Endothelial cell of umbilical vein (primary cell): ENCODE results near the gene ARHGAP27. TPM values are rescaled to one million over a fixed set of nuclear protein-coding genes. Genes with fewer than 3 reads are reported as not detected.
"Not testable (repeated sequence)": the region's sequence is repeated elsewhere in the genome, so short reads cannot be mapped to it uniquely, and the experiment has no call there.

Source experiments
- BruUV-seq: library from RNA; stranded (reverse); fragments of 400-500 nt; replicated peaks from 2 replicates; lab custom pipeline; 2021; lab: Mats Ljungman, UMichigan
- CTCF ChIA-PET: fragments of 300-600, 350-600 bp; sonication (Branson Sonifier 250); formaldehyde crosslinking; loops from one replicate; lab custom pipeline; 2021; ENCODE audit warnings: antibody characterized with exemption, inconsistent platforms; lab: Charles Lee
- POLR2A ChIA-PET: fragments of 300-600, 350-600 bp; sonication (Branson Sonifier 250); formaldehyde crosslinking; loops from one replicate; lab custom pipeline; 2021; ENCODE audit warnings: antibody characterized with exemption, inconsistent platforms; lab: Charles Lee
- DNase-seq: peaks from one replicate; pipeline ENCODE4 v3.0.0-alpha.2; 2011; ENCODE audit warnings: low read depth, low spot score
- FAIRE-seq: peaks from 2 replicates; lab custom pipeline; 2011; peaks lifted over from hg19 to GRCh38; lab: Jason Lieb, UNC
- H2AFZ ChIP-seq: 2 replicates; pipeline ENCODE4 v1.6.0; 2012; ENCODE audit warnings: low read depth, low read length, control low read depth, inconsistent platforms
- H3K27ac ChIP-seq: 2 replicates; pipeline ENCODE4 v1.5.1; 2011; ENCODE audit warnings: low read depth, mild to moderate bottlenecking, control low read depth, low read length, moderate library complexity; ENCODE audit not compliant: insufficient read depth
- H3K27me3 ChIP-seq, 2 experiments: 2 replicates each; pipeline versions ENCODE4 v1.6.0 to v1.6.1; 2011; ENCODE audit warnings: low read length in 2 of 2, mixed read lengths in 1 of 2; ENCODE audit not compliant: control insufficient read depth in 2 of 2, insufficient read depth in 2 of 2
- H3K36me3 ChIP-seq, 2 experiments: 2 replicates in 1 of 2; 3 replicates in 1 of 2; pipeline ENCODE4 v1.5.1; 2011; ENCODE audit warnings: low read length in 2 of 2, mild to moderate bottlenecking in 1 of 2, moderate library complexity in 1 of 2; ENCODE audit not compliant: control insufficient read depth in 2 of 2, insufficient read depth in 2 of 2; ENCODE audit errors: extremely low read depth in 1 of 2
- H3K4me1 ChIP-seq: 3 replicates; pipeline ENCODE4 v1.5.1; 2011; ENCODE audit warnings: mild to moderate bottlenecking, low read length; ENCODE audit not compliant: control insufficient read depth, insufficient read depth; ENCODE audit errors: extremely low read depth
- H3K4me2 ChIP-seq: 2 replicates; pipeline ENCODE4 v1.6.1; 2011; ENCODE audit warnings: low read length, control low read depth, mixed read lengths; ENCODE audit not compliant: insufficient read depth
- H3K4me3 ChIP-seq, 3 experiments: fragments of 200-600 bp in 1 of 3; sonication (generic), shearing (Covaris generic) in 1 of 3; replicated peaks in 1 of 3; 2 replicates each; pipeline ENCODE4 v1.5.1; 2011 to 2016; ENCODE audit warnings: control low read depth in 3 of 3, low read length in 3 of 3, mild to moderate bottlenecking in 2 of 3, inconsistent platforms in 1 of 3, low read depth in 1 of 3, moderate library complexity in 1 of 3; ENCODE audit not compliant: insufficient read depth in 1 of 3
- H3K79me2 ChIP-seq: 2 replicates; pipeline ENCODE4 v1.6.0; 2012; ENCODE audit warnings: low read length, inconsistent platforms; ENCODE audit not compliant: control insufficient read depth, insufficient read depth
- H3K9ac ChIP-seq: replicated peaks from 2 replicates; pipeline ENCODE3; 2011; ENCODE audit warnings: low read length, control low read depth; ENCODE audit not compliant: insufficient read depth; ENCODE audit errors: extremely low read depth
- H3K9me1 ChIP-seq: replicated peaks from 3 replicates; pipeline ENCODE4 v1.6.0; 2011; ENCODE audit warnings: mild to moderate bottlenecking, low read length; ENCODE audit not compliant: control insufficient read depth, insufficient read depth; ENCODE audit errors: extremely low read depth
- H3K9me3 ChIP-seq: replicated peaks from 2 replicates; pipeline ENCODE4 v1.5.1; 2012; ENCODE audit warnings: low read length, inconsistent platforms; ENCODE audit not compliant: control insufficient read depth, insufficient read depth
- H4K20me1 ChIP-seq: replicated peaks from 2 replicates; pipeline ENCODE3; 2011; ENCODE audit warnings: mild to moderate bottlenecking, low read length; ENCODE audit not compliant: control insufficient read depth, insufficient read depth; ENCODE audit errors: extremely low read depth
- CTCF ChIP-seq, 2 donors: IDR thresholded peaks; 1 replicate in 1 of 2; 2 replicates in 1 of 2; pipeline ENCODE4 v1.5.1; 2011; ENCODE audit warnings: low read length in 2 of 2, mild to moderate bottlenecking in 2 of 2, moderate library complexity in 2 of 2, control low read depth in 1 of 2, inconsistent platforms in 1 of 2, low read depth in 1 of 2; ENCODE audit not compliant: insufficient read depth in 1 of 2; ENCODE audit errors: extremely low read depth in 1 of 2
- MYC ChIP-seq: IDR thresholded peaks from one replicate; pipeline ENCODE4 v1.6.1; 2011; ENCODE audit warnings: mild to moderate bottlenecking, low read depth, low read length
- dilution Hi-C: fragments of 300-500 bp; cut with MboI; formaldehyde crosslinking; loops from one replicate; pipeline ENCODE4 v1.15.0; 2019; ENCODE audit warnings: low sequenced_read_pairs; ENCODE audit not compliant: extremely low pct_ligation_motif_present
- intact Hi-C: fragments of 100-400 bp; cut with micrococcal nuclease; formaldehyde crosslinking; loops from one replicate; pipeline ENCODE4 v1.10.0; 2022
- polyA plus RNA-seq, 4 experiments: library from polyadenylated mRNA; depleted of rRNA in 3 of 4; stranded (reverse) in 3 of 4; unstranded in 1 of 4; fragments of >200 nt; gene quantifications; 2 replicates each; pipeline versions ENCODE4 v1.2.1 to v1.2.3, GENCODE V29; 2011 to 2012; ENCODE audit warnings: missing spikeins in 1 of 4
- total RNA-seq: library from RNA; stranded (reverse); gene quantifications from 2 replicates; pipeline ENCODE4 v1.2.3, GENCODE V29; 2021

Gene ARHGAP27
- total and polyA plus RNA-seq, 2 donors (not counting 3 experiments of a cell fraction or from before 2014, with no cell fraction given) = 21.0 to 47.0 TPM

GRCh38 chr17:45451131-45451530 lies 18.5 kb upstream of the ARHGAP27 start:
- Histone ChIP-seq H4K20me1 (no peaks in the 10 kb centered on the region), H3K27me3 (no peaks in the 10 kb centered on the region), H2AFZ (no peak overlapping the region), H3K4me1 (peaks cover 12% of the 10 kb centered on the region), H3K9ac (no peak overlapping the region), H3K36me3 (peaks cover 0 to 4% of the 10 kb centered on the region in 2 experiments), H3K4me2 (no peak overlapping the region), H3K79me2 (no peaks in the 10 kb centered on the region), H3K9me3 (no peaks in the 10 kb centered on the region), H3K9me1 (no peaks in the 10 kb centered on the region), H3K27ac (no peak overlapping the region), H3K4me3 (no peak overlapping the region)
- TF ChIP-seq MYC (no peak), CTCF (IDR thresholded peaks at IDR 0.05; ENCODE audit: extremely low read depth in 1 of 2, insufficient read depth in 1 of 2, low read depth in 1 of 2, low read length in 2 of 2) (peak in 1 of 2 donors; percentile 40)
- dilution Hi-C loops = no loop called here
- CTCF ChIA-PET = no interaction called here
- DNase-seq (no peak), FAIRE-seq (no peak)
- intact Hi-C loops = no loop called here
- POLR2A ChIA-PET = no interaction called here
- no TSS peak for BruUV-seq

DNA sequence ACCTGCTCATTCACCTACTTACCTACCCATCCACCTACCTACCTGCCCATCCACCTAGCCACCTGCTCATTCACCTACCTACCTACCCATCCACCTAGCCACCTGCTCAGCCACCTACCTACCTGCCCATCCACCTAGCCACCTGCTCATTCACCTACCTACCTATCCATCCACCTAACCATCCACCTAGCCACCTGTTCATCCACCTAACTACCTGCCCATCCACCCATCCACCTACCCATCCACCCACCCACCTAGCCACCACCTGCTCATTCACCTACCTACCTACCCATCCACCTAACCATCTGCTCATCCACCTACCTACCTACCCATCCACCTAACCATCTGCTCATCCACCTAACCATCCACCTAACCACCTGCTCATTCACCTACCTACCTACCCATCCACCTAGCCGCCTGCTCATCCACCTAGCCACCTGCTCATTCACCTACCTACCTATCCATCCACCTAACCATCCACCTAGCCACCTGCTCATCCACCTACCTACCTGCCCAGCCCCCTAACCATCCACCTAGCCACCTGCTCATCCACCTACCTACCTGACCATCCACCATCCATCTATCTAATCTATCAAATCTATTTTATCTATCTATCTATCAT lies 17.1 kb upstream of the ARHGAP27 start:
- dilution Hi-C loops = not testable (repeated sequence)

DNA sequence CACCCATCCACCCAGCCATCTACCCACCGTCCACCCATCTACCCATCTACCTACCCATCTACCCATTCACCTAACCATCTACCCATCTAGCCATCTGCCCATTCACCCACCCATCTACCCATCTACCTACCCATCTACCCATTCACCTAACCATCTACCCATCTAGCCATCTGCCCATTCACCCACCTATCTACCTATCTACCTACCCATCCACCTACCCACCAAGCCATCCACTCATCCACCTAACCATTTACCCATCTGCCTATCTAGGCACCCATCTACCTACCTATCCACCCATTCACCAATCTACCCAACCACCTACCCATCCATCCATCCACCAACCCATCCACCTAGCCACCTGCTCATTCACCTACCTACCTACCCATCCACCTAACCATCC lies 16.6 kb upstream of the ARHGAP27 start:
- H3K27ac ChIP-seq, H3K36me3 ChIP-seq, H3K9me1 ChIP-seq, H3K79me2 ChIP-seq, H3K9ac ChIP-seq, H3K27me3 ChIP-seq, BruUV-seq, H4K20me1 ChIP-seq, H3K9me3 ChIP-seq, CTCF ChIA-PET, dilution Hi-C loops, intact Hi-C loops, H3K4me2 ChIP-seq, DNase-seq, H2AFZ ChIP-seq, POLR2A ChIA-PET, H3K4me3 ChIP-seq: not testable (repeated sequence)
- FAIRE-seq = peak; percentile 44
- H3K4me1 ChIP-seq = peaks cover 18% of the 10 kb centered on the region

More for the DNA sequence above, 17.1 kb upstream of the ARHGAP27 start:
- DNase-seq, H3K36me3 ChIP-seq, H3K9me1 ChIP-seq, FAIRE-seq, H4K20me1 ChIP-seq, H3K79me2 ChIP-seq, BruUV-seq, H2AFZ ChIP-seq, CTCF ChIA-PET, H3K4me2 ChIP-seq, intact Hi-C loops, H3K27me3 ChIP-seq, POLR2A ChIA-PET, H3K9ac ChIP-seq, H3K9me3 ChIP-seq, H3K4me3 ChIP-seq, H3K27ac ChIP-seq: not testable (repeated sequence)
- H3K4me1 ChIP-seq = peaks cover 17% of the 10 kb centered on the region
